CD4-positive, alpha-beta T cell (primary cell): ENCODE data around the gene DBX1. TPM values are rescaled to one million over a fixed set of nuclear protein-coding genes. Genes with fewer than 3 reads are reported as not detected.

Experiments
- ATAC-seq: fragments of 200-7000 bp; cut with Tn5 transposase; one replicate; pipeline ENCODE4 v1.10.0; 2022; ENCODE audit warnings: mild to moderate bottlenecking; ENCODE audit not compliant: poor library complexity
- CTCF ChIA-PET: fragments of 350-600 bp; sonication (Branson Sonifier 250); formaldehyde crosslinking; loops from one replicate; lab custom pipeline; 2021; ENCODE audit warnings: antibody characterized with exemption, inconsistent platforms; lab: Charles Lee
- POLR2A ChIA-PET: fragments of 350-600 bp; sonication (Branson Sonifier 250); formaldehyde crosslinking; loops from one replicate; lab custom pipeline; 2021; ENCODE audit warnings: antibody characterized with exemption, inconsistent platforms; lab: Charles Lee
- DNase-seq, 14 experiments: peaks; one replicate each; pipeline ENCODE4 v3.0.0-alpha.2; 2013 to 2020; ENCODE audit warnings: mixed read lengths in 2 of 14
- H3K27ac ChIP-seq, 2 donors: one replicate each; pipeline versions ENCODE4 v1.5.1 to v1.7.0; 2013; ENCODE audit warnings: low read length in 2 of 2, low read depth in 1 of 2, mild to moderate bottlenecking in 1 of 2
- H3K27me3 ChIP-seq, 2 experiments: 1 replicate in 1 of 2; 2 replicates in 1 of 2; pipeline versions ENCODE4 v1.6.1 to v1.7.0; 2013; ENCODE audit warnings: low read length in 2 of 2, control low read depth in 1 of 2, mild to moderate bottlenecking in 1 of 2, moderate library complexity in 1 of 2; ENCODE audit not compliant: insufficient read depth in 2 of 2, control insufficient read depth in 1 of 2
- H3K36me3 ChIP-seq: one replicate; pipeline ENCODE4 v1.6.1; 2013; ENCODE audit warnings: low read length, control low read depth; ENCODE audit not compliant: insufficient read depth
- H3K4me1 ChIP-seq: one replicate; pipeline ENCODE4 v1.6.1; 2013; ENCODE audit warnings: low read length, control low read depth; ENCODE audit not compliant: insufficient read depth
- H3K4me3 ChIP-seq: one replicate; pipeline ENCODE4 v1.5.1; 2013; ENCODE audit warnings: mild to moderate bottlenecking, low read length, moderate library complexity
- H3K9me3 ChIP-seq, 2 experiments: 1 replicate in 1 of 2; 2 replicates in 1 of 2; pipeline versions ENCODE4 v1.6.1 to v1.7.0; 2013; ENCODE audit warnings: low read length in 2 of 2, mild to moderate bottlenecking in 2 of 2, control low read depth in 1 of 2, moderate library complexity in 1 of 2; ENCODE audit not compliant: control insufficient read depth in 1 of 2, insufficient read depth in 1 of 2
- H3K27ac Mint-ChIP-seq: one replicate; pipeline ENCODE4 v1.8.0; 2020; ENCODE audit warnings: mixed read lengths
- H3K27me3 Mint-ChIP-seq: one replicate; pipeline ENCODE4 v1.8.0; 2021; ENCODE audit warnings: mixed read lengths
- H3K36me3 Mint-ChIP-seq: one replicate; pipeline ENCODE4 v1.8.0; 2021; ENCODE audit warnings: low read depth, mixed read lengths
- H3K4me1 Mint-ChIP-seq: one replicate; pipeline ENCODE4 v1.8.0; 2021; ENCODE audit warnings: low read depth, mixed read lengths
- H3K4me3 Mint-ChIP-seq: one replicate; pipeline ENCODE4 v1.8.0; 2020; ENCODE audit warnings: mild to moderate bottlenecking, mixed read lengths
- H3K9me3 Mint-ChIP-seq: one replicate; pipeline ENCODE4 v1.8.0; 2020; ENCODE audit warnings: mixed read lengths
- intact Hi-C, 2 experiments: fragments of 100-400 bp; cut with DNase I in 1 of 2; cut with micrococcal nuclease in 1 of 2; formaldehyde crosslinking; loops; one replicate each; pipeline versions ENCODE4 v1.15.1 to v1.9.0; 2023 to 2025; cut with DNase I, micrococcal nuclease
- polyA plus RNA-seq, 2 donors: library from polyadenylated mRNA; unstranded; fragments of 120-200 nt; gene quantifications; one replicate each; pipeline ENCODE4 v1.2.1, GENCODE V29; 2013
- total RNA-seq, 174 experiments: library from RNA in 2 of 174; stranded (reverse) in 2 of 174; gene quantifications; one replicate each; pipeline ENCODE4 v1.2.3 and lab custom pipeline; 2021 to 2026
- TF ChIP-seq, protein P1 (sequence below): fragments of 200-600 bp; IDR thresholded peaks from one replicate; pipeline ENCODE4 v1.8.0; 2022; ENCODE audit warnings: antibody characterized with exemption, mild to moderate bottlenecking

The DBX1 gene, protein sequence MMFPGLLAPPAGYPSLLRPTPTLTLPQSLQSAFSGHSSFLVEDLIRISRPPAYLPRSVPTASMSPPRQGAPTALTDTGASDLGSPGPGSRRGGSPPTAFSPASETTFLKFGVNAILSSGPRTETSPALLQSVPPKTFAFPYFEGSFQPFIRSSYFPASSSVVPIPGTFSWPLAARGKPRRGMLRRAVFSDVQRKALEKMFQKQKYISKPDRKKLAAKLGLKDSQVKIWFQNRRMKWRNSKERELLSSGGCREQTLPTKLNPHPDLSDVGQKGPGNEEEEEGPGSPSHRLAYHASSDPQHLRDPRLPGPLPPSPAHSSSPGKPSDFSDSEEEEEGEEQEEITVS
- total RNA-seq, result under 1 TPM; 0.17 to 0.19 TPM
- polyA plus RNA-seq (2013, experiment 1 of 2), result not detected
- polyA plus RNA-seq (2013, experiment 2 of 2), result 0.19 TPM
- 0 to 0.68 (median 0) reads per million in 172 experiments for total RNA-seq (lab: John Stamatoyannopoulos, UW)

DNA sequence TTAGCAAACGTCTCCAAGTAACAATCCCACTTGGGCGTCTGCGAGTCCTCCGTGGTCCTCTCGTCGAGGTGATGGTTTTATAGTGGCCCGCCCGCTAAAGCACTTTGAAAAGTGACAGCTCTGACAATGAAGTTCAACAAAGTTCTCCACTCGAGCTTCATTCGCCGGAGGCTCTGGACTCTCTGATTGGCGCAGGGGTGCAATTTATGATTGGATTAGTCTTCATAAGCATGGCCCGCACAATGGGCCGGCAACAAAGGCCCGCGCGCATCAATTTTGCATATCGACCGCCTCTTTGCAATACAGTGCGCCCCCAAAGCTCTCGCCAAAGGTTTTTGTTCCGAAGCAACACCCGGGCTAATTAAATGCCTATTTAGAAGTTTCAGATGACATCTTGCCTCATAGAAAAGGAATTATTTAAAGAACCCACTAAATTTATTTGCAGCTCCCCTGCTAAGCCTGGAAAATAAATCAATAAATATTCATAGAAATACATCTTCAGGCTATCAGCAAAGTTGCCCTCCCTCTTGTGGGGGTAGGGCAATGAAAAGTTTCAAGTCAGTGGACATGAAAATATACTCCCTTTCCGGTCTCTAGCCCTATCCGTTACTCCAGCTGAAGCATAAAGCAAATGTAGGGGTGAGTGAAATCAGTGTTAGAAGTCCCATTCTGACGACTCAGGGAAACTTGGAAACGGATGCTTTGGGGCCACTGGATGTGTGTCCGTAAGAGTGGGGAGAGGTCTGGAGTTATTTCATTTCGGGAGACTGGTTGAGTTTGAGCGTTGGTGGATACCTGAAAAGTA lies at the start of gene DBX1:
DBX1 (minus strand) TSS at position 51 of the 805 bp plus-strand sequence. CDS start 151 bp downstream, outside the sequence.
- Histone ChIP-seq H3K4me3 (no peak within 1 kb of the TSS), H3K9me3 (peaks cover 14 to 63% of the 10 kb centered on the region in 2 experiments), H3K27ac (no peak within 1 kb of the TSS), H3K27me3 (peaks cover 87 to 93% of the 10 kb centered on the region in 2 experiments), H3K36me3 (no peaks in the 10 kb centered on the region), H3K4me1 (peaks cover 54% of the 10 kb centered on the region)
- intact Hi-C loops, result no loop called here
- no peak for DNase-seq
- POLR2A ChIA-PET, result no interaction called here
- CTCF ChIA-PET, result interaction anchor here (1.1 to 1.8 kb wide), 2 partner anchors 28 to 32 kb away, joined by 3 read pairs; no protein-coding TSS in a partner anchor
- H3K36me3 Mint-ChIP-seq, result no peaks in the 10 kb centered on the region
- no peak within 1 kb of the TSS for H3K27ac Mint-ChIP-seq
- peaks cover 90% of the 10 kb centered on the region for H3K27me3 Mint-ChIP-seq
- H3K9me3 Mint-ChIP-seq, result no peaks in the 10 kb centered on the region
- peak within 1 kb of the TSS; percentile 44 for H3K4me3 Mint-ChIP-seq
- ATAC-seq, result no peak
- TF ChIP-seq, protein P1, sequence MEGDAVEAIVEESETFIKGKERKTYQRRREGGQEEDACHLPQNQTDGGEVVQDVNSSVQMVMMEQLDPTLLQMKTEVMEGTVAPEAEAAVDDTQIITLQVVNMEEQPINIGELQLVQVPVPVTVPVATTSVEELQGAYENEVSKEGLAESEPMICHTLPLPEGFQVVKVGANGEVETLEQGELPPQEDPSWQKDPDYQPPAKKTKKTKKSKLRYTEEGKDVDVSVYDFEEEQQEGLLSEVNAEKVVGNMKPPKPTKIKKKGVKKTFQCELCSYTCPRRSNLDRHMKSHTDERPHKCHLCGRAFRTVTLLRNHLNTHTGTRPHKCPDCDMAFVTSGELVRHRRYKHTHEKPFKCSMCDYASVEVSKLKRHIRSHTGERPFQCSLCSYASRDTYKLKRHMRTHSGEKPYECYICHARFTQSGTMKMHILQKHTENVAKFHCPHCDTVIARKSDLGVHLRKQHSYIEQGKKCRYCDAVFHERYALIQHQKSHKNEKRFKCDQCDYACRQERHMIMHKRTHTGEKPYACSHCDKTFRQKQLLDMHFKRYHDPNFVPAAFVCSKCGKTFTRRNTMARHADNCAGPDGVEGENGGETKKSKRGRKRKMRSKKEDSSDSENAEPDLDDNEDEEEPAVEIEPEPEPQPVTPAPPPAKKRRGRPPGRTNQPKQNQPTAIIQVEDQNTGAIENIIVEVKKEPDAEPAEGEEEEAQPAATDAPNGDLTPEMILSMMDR, result no peak
- peaks cover 68% of the 10 kb centered on the region for H3K4me1 Mint-ChIP-seq

DNA sequence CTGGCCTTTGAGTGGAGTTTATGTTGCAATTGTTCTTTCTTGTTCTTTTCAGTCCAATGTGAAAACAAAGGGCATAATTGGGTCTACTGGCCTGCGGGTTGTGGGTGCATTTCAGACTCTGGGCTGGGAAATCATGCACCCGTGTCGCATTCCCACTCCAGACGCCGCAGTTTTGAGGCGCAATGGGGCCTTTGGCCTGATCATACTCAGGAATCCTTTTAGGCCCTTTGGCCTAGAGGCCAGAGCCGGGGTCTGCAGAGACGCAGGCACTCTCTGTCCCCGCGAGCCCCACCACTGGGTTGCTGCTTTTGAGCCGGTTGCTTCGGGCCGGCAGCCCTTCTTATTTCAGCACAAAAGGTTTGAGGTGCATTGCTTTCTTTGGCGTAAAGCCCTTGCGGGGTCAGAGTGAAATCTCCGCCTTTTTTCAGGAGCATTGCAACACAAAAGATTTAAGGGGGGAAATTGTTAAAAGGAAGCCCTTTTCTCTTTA lies 48.4 kb upstream of the DBX1 start:
- intact Hi-C loops, result no loop called here
- TF ChIP-seq, protein P1, result no peak

GRCh38 chr11:20207781-20208621 lies 47.7 kb upstream of the DBX1 start:
- DNase-seq, result no peak
- intact Hi-C loops, result no loop called here
- Histone ChIP-seq H3K9me3 (peaks cover 0 to 4% of the 10 kb centered on the region in 2 experiments), H3K4me1 (no peaks in the 10 kb centered on the region), H3K27ac (no peak overlapping the region), H3K27me3 (peaks cover 32 to 57% of the 10 kb centered on the region in 2 experiments), H3K4me3 (no peak overlapping the region), H3K36me3 (no peaks in the 10 kb centered on the region)
- ATAC-seq, result no peak
- H3K36me3 Mint-ChIP-seq, result no peaks in the 10 kb centered on the region
- H3K27me3 Mint-ChIP-seq, result peaks cover 66% of the 10 kb centered on the region
- H3K27ac Mint-ChIP-seq, result no peak overlapping the region
- no peaks in the 10 kb centered on the region for H3K9me3 Mint-ChIP-seq
- H3K4me1 Mint-ChIP-seq, result no peaks in the 10 kb centered on the region
- TF ChIP-seq, protein P1, result no peak
- CTCF ChIA-PET, result no interaction called here
- H3K4me3 Mint-ChIP-seq, result no peak overlapping the region
- POLR2A ChIA-PET, result no interaction called here

More for the DNA sequence above, 48.4 kb upstream of the DBX1 start:
- H3K9me3 Mint-ChIP-seq, result no peaks in the 10 kb centered on the region
- peaks cover 0 to 4% of the 10 kb centered on the region in 2 experiments for H3K9me3 ChIP-seq
- H3K4me3 Mint-ChIP-seq, result no peak overlapping the region
- peaks cover 63% of the 10 kb centered on the region for H3K27me3 Mint-ChIP-seq
- H3K27ac Mint-ChIP-seq, result no peak overlapping the region
- no peaks in the 10 kb centered on the region for H3K36me3 ChIP-seq
- no peaks in the 10 kb centered on the region for H3K4me1 ChIP-seq
- POLR2A ChIA-PET, result no interaction called here
- H3K27ac ChIP-seq, result no peak overlapping the region
- peaks cover 32 to 57% of the 10 kb centered on the region in 2 experiments for H3K27me3 ChIP-seq
- H3K4me1 Mint-ChIP-seq, result no peaks in the 10 kb centered on the region
- H3K4me3 ChIP-seq, result no peak overlapping the region
- CTCF ChIA-PET, result no interaction called here
- DNase-seq, result no peak
- H3K36me3 Mint-ChIP-seq, result no peaks in the 10 kb centered on the region
- ATAC-seq, result no peak
